Neural cell (in vitro differentiated cells): ENCODE measurements around the gene TMEM218. TPM values are rescaled to one million over a fixed set of nuclear protein-coding genes. Genes with fewer than 3 reads are reported as not detected.
A peak's percentile ranks its signal among the peaks of the same experiment; 100 is the strongest.

Source experiments
- H2AFZ ChIP-seq: fragments of 200-600, 300-800 bp; sonication (generic), shearing (Covaris generic); 2 replicates; pipeline ENCODE4 v1.6.0; 2014; ENCODE audit warnings: low read depth, mild to moderate bottlenecking, antibody characterized with exemption, low read length, moderate library complexity
- H3F3A ChIP-seq: fragments of 200-600 bp; shearing (Covaris generic); 2 replicates; pipeline ENCODE4 v1.6.1; 2016; ENCODE audit warnings: mild to moderate bottlenecking, moderate library complexity, mixed read lengths, antibody characterized with exemption, low read length; ENCODE audit not compliant: insufficient read depth, poor library complexity, severe bottlenecking
- H3K27ac ChIP-seq: fragments of 200-600, 300-800 bp; sonication (generic), shearing (Covaris generic); 2 replicates; pipeline ENCODE4 v1.5.1; 2014; ENCODE audit warnings: mild to moderate bottlenecking, low read length, moderate library complexity
- H3K27me3 ChIP-seq: fragments of 300-800, 200-600 bp; sonication (generic), shearing (Covaris generic); 2 replicates; pipeline ENCODE4 v1.6.0; 2014; ENCODE audit warnings: mild to moderate bottlenecking, low read depth, low read length, moderate library complexity; ENCODE audit not compliant: insufficient read depth
- H3K36me3 ChIP-seq: fragments of 300-800, 200-600 bp; sonication (generic), shearing (Covaris generic); 2 replicates; pipeline ENCODE4 v1.5.1; 2014; ENCODE audit warnings: mild to moderate bottlenecking, antibody characterized with exemption, low read length, moderate library complexity; ENCODE audit not compliant: insufficient read depth
- H3K4me2 ChIP-seq: fragments of 300-800, 200-600 bp; sonication (generic), shearing (Covaris generic); 2 replicates; pipeline ENCODE4 v1.6.0; 2014; ENCODE audit warnings: mild to moderate bottlenecking, low read length
- H3K4me3 ChIP-seq: fragments of 300-800, 200-600 bp; sonication (generic), shearing (Covaris generic); 2 replicates; pipeline ENCODE4 v1.5.1; 2014; ENCODE audit warnings: mild to moderate bottlenecking, low read length, moderate library complexity
- H3K79me2 ChIP-seq: fragments of 200-600 bp; shearing (Covaris generic); replicated peaks from 2 replicates; pipeline ENCODE4 v1.6.0; 2014; ENCODE audit warnings: mild to moderate bottlenecking, low read length, moderate library complexity; ENCODE audit not compliant: insufficient read depth
- H3K9ac ChIP-seq: fragments of 300-800, 200-600 bp; sonication (generic), shearing (Covaris generic); 2 replicates; pipeline ENCODE4 v1.6.1; 2016; ENCODE audit warnings: mild to moderate bottlenecking, low read length, mixed read lengths
- H3K9me2 ChIP-seq: fragments of 200-600 bp; shearing (Covaris generic); 2 replicates; pipeline ENCODE4 v1.6.1; 2016; ENCODE audit warnings: mild to moderate bottlenecking, low read length, mixed read lengths; ENCODE audit not compliant: insufficient read depth
- H3K9me3 ChIP-seq: fragments of 200-600, 300-800 bp; sonication (generic), shearing (Covaris generic); 2 replicates; pipeline ENCODE4 v1.6.1; 2016; ENCODE audit warnings: mild to moderate bottlenecking, mixed run types, low read length, moderate library complexity, mixed read lengths
- H4K20me1 ChIP-seq: fragments of 200-600 bp; shearing (Covaris generic); 2 replicates; pipeline ENCODE4 v1.6.1; 2016; ENCODE audit warnings: mild to moderate bottlenecking, mixed run types; ENCODE audit not compliant: insufficient read depth
- EZH2 ChIP-seq: fragments of 200-600, 300-800 bp; shearing (Covaris generic), sonication (generic); IDR thresholded peaks from 2 replicates; pipeline ENCODE4 v1.6.1; 2014; ENCODE audit warnings: antibody characterized with exemption, low read length, borderline replicate concordance, mild to moderate bottlenecking; ENCODE audit not compliant: insufficient read depth, poor library complexity, severe bottlenecking
- MXI1 ChIP-seq: fragments of 450-650 bp; conservative IDR thresholded peaks from 2 replicates; pipeline ENCODE4 v1.6.1; 2014; ENCODE audit warnings: antibody characterized with exemption, mild to moderate bottlenecking; ENCODE audit not compliant: poor library complexity, severe bottlenecking
- POLR2AphosphoS5 ChIP-seq: IDR thresholded peaks from 2 replicates; pipeline ENCODE4 v1.6.1; 2012
- RAD21 ChIP-seq: fragments of 450-650 bp; conservative IDR thresholded peaks from 2 replicates; pipeline ENCODE4 v1.6.1; 2014; ENCODE audit warnings: antibody characterized with exemption, mild to moderate bottlenecking, moderate library complexity
- REST ChIP-seq: IDR thresholded peaks from 2 replicates; pipeline ENCODE4 v1.6.1; 2012; ENCODE audit warnings: borderline replicate concordance
- SMC3 ChIP-seq: fragments of 450-650 bp; conservative IDR thresholded peaks from 2 replicates; pipeline ENCODE4 v1.6.1; 2014; ENCODE audit warnings: antibody characterized with exemption, mild to moderate bottlenecking, moderate library complexity; ENCODE audit not compliant: poor library complexity
- TAF1 ChIP-seq: IDR thresholded peaks from 2 replicates; pipeline ENCODE4 v1.6.1; 2012; ENCODE audit warnings: low read depth
- polyA plus RNA-seq: library from polyadenylated mRNA; depleted of rRNA; stranded (reverse); fragments of >200 nt; gene quantifications from 2 replicates; pipeline ENCODE4 v1.2.3, GENCODE V29; 2014
- TF ChIP-seq, protein P1 (sequence below): fragments of 450-650 bp; IDR thresholded peaks from 2 replicates; pipeline ENCODE4 v1.5.1; 2014; ENCODE audit warnings: antibody characterized with exemption, mild to moderate bottlenecking, moderate library complexity; ENCODE audit not compliant: poor library complexity, severe bottlenecking

The TMEM218 gene
- polyA plus RNA-seq, 1 donor from 2014 or later, result 70.0 TPM

GRCh38 chr11:125112208-125112604 lies 780 bp upstream of the TMEM218 start:
- no peaks in the 10 kb centered on the region for H3K9me2 ChIP-seq
- H3F3A ChIP-seq, result no peaks in the 10 kb centered on the region
- no peak for TF ChIP-seq MXI1
- no peak for TF ChIP-seq REST
- no peak for TF ChIP-seq EZH2
- TF ChIP-seq, protein P1, sequence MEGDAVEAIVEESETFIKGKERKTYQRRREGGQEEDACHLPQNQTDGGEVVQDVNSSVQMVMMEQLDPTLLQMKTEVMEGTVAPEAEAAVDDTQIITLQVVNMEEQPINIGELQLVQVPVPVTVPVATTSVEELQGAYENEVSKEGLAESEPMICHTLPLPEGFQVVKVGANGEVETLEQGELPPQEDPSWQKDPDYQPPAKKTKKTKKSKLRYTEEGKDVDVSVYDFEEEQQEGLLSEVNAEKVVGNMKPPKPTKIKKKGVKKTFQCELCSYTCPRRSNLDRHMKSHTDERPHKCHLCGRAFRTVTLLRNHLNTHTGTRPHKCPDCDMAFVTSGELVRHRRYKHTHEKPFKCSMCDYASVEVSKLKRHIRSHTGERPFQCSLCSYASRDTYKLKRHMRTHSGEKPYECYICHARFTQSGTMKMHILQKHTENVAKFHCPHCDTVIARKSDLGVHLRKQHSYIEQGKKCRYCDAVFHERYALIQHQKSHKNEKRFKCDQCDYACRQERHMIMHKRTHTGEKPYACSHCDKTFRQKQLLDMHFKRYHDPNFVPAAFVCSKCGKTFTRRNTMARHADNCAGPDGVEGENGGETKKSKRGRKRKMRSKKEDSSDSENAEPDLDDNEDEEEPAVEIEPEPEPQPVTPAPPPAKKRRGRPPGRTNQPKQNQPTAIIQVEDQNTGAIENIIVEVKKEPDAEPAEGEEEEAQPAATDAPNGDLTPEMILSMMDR, result no peak
- no peak for TF ChIP-seq RAD21
- TF ChIP-seq SMC3, result no peak
- TF ChIP-seq POLR2AphosphoS5, result no peak
- H3K9me3 ChIP-seq, result no peaks in the 10 kb centered on the region
- peak overlapping the region; percentile 77 for H2AFZ ChIP-seq
- no peaks in the 10 kb centered on the region for H4K20me1 ChIP-seq
- peak overlapping the region; percentile 78 for H3K4me3 ChIP-seq
- no peaks in the 10 kb centered on the region for H3K27me3 ChIP-seq
- H3K9ac ChIP-seq, result peak overlapping the region; percentile 78
- peak overlapping the region; percentile 61 for H3K4me2 ChIP-seq
- peak overlapping the region; percentile 87 for H3K27ac ChIP-seq
- no peaks in the 10 kb centered on the region for H3K36me3 ChIP-seq
- H3K79me2 ChIP-seq, result peaks cover 6% of the 10 kb centered on the region

DNA sequence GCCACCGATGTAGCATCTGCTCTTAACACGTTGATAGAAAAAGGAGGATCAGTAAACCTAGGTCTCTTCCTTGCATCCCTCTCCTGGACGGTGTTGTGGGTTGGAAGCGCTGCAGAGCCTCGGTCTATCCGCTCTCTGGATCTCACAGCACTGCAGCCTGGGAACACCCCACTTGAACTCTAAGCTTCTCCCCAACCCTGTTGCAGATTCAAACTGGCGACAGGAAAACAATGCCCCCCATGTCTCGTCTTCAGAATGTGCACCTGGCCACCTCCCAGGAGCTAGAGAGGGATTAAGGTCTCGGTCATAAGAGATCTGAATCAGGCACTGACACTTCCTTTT lies 454 bp downstream of the TMEM218 start:
- Histone ChIP-seq H3K4me3 (peak overlapping the region; percentile 78), H3K27me3 (no peaks in the 10 kb centered on the region), H3K9ac (peak overlapping the region; percentile 78), H4K20me1 (no peaks in the 10 kb centered on the region), H3F3A (no peaks in the 10 kb centered on the region), H3K27ac (peak overlapping the region; percentile 87), H3K9me3 (no peaks in the 10 kb centered on the region), H3K79me2 (peaks cover 6% of the 10 kb centered on the region), H3K9me2 (no peaks in the 10 kb centered on the region), H3K4me2 (peak overlapping the region; percentile 74), H2AFZ (peak overlapping the region; percentile 77), H3K36me3 (peaks cover 6% of the 10 kb centered on the region)
- no peak for TF ChIP-seq POLR2AphosphoS5
- TF ChIP-seq, protein P1, result peak; percentile 23
- peak; percentile 52 for TF ChIP-seq SMC3
- TF ChIP-seq RAD21, result peak; percentile 42
- TF ChIP-seq TAF1, result no peak
